Activated CD4-positive, CD25-positive, alpha-beta regulatory T cell treated with anti-CD3 and anti-CD28 coated beads, Interleukin-2, amount 50 U/mL, for 24 hours (primary cell): ENCODE measurements around the gene TACR2.

Source experiments
- ATAC-seq, 2 donors: fragments of 150-1000 bp; cut with Tn5 transposase; one replicate each; pipeline ENCODE4 v1.10.0; 2021; ENCODE audit warnings: mild to moderate bottlenecking in 1 of 2, moderate library complexity in 1 of 2

Gene TACR2

DNA sequence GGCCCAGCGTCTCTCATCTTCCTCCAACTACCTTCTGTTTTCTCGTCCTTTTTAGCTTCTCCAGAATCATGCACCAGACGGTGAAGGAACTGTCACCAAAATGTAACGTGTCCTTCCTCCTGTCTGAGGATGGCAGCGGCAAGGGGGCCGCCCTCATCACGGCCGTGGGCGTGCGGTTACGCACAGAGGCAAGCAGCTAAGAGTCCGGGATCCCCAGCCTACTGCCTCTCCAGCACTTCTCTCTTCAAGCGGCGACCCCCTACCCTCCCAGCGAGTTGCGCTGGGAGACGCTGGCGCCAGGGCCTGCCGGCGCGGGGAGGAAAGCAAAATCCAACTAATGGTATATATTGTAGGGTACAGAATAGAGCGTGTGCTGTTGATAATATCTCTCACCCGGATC, 15.8 kb downstream of the TACR2 start:
- no peak for ATAC-seq

DNA sequence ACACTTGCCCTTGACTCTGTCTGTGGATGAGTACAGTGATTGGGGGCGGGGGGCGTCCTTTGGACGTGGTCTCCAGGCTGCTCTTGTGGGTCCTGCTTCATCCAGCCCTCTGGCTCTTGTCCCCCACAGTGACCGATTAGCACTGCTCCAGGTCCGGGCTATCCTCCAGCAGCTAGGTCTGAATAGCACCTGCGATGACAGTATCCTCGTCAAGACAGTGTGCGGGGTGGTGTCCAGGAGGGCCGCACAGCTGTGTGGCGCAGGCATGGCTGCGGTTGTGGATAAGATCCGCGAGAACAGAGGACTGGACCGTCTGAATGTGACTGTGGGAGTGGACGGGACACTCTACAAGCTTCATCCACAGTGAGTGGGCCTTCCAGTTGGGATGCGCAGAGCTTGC, 18.3 kb downstream of the TACR2 start:
- ATAC-seq, result no peak

DNA sequence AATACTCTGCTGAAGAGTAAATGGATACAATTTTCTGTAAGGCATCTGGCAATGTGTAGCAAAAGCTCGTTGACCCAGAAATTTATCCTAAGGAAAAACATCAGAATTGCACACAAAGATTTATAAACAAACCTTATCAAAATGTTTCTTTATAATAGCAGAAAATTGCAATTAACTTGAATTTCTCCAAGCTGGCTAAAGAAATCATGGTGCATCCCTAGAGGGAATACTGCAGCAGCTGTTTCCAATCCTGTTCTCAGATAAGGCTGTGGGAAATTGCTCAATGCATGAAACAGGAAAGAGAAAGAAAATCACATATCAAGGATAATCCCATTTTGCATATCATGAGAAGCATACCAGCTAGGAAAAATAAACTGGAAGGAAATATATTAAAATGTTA, 18.7 kb downstream of the TACR2 start:
- no peak for ATAC-seq

DNA sequence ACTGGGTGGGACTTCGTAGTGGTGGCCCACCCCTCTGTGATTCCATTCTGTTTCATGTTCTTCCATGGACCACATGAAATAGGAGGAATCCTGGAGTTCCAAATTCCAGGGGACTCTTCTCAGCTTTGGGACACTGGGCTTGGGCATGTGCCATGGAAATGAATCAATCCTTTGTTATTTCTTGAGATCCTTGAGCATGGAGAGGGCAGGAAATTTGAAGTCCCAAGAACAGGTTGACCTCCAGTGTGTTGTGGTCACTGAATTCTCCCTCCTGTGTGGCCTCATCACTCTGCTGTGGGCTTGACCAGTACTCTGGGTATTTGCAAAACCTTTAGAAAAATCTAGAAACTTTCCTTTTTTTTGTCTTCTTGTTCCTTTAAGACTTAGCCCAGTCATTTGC, 22.7 kb downstream of the TACR2 start:
- ATAC-seq, result no peak

DNA sequence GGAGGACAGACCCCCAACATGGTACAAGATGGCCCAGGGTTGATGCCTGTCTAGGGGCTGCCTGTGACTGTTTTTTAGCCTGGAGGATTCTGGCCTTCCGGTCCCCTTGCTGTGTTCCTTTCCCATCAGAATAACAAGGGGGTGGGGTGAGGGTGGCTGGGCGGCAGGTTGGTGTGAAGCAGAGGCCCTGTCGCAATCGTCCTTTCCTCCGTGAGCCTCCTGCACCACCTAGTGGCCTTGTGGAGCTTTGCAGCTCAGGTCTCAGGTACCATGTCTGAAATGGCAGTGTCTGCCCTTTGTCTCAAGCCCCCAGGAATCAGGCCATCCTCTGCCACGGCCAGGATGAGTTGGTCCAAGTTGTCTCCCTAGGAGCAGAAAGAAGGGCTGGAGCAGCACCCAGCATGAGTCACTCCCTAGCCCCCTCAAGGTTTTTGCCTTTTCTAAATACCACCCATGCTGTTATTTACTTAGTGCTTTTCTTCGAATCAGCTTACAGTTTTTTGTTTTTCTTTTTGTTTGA, 24.2 kb downstream of the TACR2 start:
- peak; percentile 92 to 94 for ATAC-seq

DNA sequence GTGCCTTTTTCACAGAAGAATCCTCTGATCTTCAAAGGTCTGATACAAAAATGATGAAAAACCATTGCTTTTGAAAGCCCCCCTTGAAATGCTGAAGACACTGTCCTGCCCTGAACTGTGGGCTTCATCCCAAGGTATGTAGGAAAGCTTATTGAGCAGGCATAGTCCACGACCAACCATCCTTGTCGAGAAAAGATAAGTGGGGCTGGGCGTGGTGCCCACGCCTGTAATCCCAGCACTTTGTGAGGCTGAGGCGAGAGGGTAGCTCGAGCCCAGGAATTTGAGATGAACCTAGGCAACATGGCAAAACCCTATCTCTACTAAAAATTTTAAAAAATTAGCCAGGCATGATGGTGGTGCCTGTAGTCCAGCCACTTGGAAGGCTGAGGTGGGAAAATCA, 25.6 kb downstream of the TACR2 start:
- ATAC-seq, result no peak

DNA sequence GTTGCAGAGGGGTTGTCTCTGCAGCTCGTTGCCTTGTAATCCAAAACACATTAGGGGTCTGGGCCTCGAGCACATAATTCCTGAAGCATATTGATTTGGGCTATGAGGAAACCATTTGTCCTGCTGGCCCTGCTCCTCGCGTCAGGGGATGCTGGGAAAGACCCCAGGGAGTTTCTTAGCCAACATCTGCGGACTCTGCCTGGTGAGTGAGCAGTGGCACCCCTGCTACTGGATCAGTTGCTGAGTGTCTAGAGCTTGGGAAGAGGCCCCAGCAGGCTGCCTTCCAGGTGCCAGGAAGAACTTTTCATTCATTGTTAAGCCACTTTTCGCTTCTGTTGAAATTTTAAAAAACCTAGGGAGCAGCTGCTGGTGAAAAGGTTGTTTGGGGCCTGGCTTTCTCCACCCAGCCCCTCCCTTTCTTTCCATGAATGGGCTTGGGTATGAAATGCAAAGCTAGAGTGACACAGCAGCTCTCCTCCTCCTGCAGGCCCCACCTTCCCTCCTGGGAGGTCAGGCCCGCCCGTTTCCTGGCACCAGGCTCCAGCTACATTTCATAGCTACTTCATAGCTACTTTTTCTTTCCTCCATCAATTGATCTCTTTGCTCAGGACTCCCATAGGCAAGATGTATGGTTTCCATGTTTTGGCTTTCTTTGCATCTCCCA, 26.8 kb downstream of the TACR2 start:
- no peak for ATAC-seq

DNA sequence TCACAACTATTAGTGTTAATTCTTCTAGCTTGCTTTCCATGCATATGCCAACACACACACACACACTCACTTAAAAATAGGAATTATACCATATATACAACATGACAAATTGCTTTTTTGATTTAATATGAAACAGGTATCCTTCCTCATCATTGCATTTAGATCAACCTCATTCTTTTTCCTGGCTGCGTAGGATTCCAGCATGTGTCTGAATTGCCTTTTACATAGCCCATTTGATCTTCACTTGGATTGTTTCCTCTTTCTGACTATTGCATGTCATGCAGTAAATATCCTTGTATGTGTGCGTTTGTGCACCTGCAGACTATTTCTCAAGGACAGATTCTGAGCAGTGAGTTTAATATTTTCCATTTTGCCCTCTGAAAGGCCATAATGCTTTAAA, 28.2 kb downstream of the TACR2 start:
- no peak for ATAC-seq

DNA sequence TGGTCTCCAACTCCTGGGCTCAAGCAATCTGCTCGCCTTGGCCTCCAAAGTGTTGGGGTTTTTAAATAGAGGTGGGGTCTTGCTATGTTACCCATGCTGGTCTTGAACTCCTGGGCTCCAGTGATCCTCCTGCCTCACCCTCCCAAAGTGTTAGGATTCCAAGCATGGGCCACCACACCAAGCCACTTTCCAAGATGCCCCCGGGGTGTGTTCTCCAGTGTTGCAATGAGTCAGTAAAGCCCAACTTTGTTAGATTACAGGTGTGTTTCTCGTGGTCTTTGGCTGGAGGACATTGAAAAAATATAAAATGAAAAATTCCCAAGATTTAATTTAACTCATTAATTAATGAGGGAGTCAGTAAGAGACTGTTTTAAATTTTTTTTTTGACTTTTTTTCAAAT, 29.2 kb downstream of the TACR2 start:
- ATAC-seq, result no peak

DNA sequence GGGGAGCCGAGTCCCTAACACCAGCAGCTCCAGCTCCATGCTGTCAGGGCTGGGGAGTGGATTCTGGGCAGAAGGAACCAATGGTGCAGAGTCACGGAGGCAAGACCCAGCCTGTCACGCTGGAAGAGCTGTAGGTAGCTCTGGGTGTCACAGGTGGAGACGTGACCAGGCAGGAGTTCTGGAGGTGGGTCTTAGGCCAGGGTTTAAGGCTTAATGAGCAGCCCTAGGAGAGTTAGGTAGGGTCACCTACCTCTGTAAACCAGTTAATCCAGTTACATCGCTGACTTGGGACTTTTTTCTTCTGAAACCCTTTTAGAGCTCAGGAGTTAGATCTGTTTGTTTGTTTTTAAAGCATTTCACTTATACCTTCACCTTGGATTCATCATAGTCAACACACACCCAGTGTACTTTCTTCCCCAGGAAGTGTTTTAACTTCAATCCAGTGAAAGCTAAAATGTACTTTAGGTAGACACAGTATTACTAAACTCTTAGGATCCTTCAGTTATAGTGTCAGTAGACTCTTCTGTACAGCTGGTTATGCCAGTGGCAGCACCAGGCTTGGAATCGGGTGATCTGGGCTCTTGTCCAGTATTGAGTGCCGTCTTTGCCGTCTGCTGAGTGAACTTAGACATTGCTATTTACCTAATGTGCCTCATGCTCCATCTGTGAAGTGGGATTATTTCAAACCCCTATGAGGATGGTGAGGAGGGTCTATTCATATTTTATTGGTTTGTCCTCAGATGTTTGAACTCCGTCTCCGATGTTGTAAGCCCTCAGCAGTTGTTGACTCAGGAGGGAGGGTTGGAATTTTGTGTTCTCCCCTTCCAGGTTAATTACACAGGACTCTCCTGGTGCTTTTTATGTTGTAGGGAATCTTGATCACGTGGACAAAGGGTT, 31.0 kb downstream of the TACR2 start:
- ATAC-seq, result no peak

DNA sequence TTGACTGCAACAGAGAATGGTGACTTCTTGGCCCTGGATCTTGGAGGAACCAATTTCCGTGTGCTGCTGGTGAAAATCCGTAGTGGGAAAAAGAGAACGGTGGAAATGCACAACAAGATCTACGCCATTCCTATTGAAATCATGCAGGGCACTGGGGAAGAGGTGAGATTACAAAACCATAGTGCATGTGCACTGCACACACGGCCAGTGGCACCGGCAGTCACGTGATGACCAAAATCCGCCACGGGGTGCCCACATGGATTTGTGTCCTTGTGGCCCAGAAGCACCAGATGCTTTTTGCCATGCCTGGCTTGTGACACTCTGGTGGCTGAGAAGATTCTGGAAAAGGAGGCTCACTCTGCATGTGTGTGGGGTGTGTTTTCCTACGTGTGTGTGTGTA, 32.4 kb downstream of the TACR2 start:
- no peak for ATAC-seq

DNA sequence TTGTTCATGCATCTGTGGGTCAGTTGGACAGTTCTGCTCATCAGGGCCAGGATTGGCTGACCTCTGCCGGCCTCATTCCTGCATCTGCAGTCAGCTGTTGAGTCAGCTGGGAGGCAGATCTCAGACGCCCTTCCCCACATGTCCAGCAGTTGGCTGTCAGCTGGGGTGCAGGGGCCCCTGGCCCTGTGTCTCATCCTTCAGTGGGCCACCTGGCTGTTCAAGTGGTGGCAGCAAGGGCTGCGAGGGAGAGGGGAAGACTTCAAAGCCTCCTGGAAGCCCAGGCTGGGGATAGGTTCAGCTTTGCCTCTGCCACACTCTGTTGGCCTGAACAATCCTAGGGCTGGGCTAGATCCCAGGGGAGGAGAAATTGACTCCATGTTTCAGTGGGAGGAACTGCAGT, 33.2 kb downstream of the TACR2 start:
- ATAC-seq, result no peak

DNA sequence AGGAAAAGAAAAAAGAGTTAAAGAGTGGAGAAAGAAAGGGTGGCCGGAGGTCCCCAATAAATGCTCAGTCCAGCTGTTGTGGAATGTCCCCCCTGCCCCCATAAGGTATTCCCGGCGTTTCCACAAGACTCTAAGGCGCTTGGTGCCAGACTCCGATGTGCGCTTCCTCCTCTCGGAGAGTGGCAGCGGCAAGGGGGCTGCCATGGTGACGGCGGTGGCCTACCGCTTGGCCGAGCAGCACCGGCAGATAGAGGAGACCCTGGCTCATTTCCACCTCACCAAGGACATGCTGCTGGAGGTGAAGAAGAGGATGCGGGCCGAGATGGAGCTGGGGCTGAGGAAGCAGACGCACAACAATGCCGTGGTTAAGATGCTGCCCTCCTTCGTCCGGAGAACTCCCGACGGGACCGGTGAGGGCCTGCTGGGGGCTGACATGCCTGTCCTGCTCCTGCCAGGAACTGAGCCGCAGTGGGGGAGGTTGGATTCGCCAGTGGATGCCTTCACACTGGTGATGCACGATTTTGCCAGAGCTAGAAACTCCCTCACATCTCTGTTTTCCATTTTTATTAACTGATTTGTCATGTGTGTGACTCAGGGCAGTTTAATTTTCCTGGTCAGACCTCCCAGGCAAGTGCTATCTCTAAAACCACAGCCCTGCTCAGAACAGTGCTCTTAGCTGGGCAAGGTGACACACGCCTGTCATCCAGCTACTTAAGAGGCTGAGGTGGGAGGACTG, 34.2 kb downstream of the TACR2 start:
- no peak for ATAC-seq

DNA sequence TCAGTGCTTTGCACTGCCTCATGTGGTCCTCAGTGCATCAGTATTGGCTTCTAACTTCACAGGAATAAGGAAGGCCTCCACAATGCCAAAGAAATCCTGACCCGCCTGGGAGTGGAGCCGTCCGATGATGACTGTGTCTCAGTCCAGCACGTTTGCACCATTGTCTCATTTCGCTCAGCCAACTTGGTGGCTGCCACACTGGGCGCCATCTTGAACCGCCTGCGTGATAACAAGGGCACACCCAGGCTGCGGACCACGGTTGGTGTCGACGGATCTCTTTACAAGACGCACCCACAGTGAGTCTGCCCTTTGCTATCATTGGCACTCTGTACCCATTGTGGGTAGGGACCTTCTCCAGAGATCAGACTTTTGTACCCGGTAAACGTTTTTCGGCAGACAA, 36.9 kb downstream of the TACR2 start:
- ATAC-seq, result no peak

DNA sequence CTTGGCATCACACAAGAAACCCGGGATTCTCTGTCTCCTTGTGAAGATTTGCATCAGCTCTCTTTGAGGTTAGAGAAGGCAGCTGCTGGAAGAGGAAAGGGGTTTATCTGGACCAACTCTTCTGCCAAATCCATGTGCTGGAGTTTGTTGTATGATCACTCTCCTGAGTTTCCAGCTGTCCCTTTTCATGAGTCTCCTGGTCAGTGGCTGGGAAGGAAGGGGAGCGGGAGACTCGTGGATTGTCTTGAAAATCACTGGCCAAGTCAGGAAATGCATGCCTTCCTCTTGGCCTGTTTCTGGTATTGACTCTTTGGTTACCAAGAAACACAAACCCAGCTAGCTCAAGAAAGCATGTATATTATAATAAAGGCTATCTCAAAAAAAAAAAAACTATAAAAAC, 38.8 kb downstream of the TACR2 start:
- ATAC-seq, result no peak

DNA sequence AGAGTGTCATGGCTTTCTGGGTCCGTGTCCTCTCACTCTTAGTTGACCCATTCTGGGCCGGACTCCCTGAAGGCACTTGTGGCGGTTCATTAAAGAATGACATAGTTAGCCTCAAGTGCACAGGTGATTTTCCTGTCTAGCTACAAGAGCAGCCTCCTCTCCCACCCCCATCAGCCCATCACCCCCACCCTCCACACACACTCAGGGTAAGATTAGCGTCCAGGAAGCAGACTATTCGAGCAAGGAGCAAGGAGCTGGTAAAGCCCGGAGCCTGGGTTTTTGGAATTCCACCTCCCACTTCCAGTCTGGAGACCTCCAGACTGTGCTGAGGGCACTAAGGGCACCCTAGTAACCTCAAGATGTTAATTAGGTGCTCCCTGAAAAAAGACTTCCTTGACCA, 39.5 kb downstream of the TACR2 start:
- ATAC-seq, result no peak

DNA sequence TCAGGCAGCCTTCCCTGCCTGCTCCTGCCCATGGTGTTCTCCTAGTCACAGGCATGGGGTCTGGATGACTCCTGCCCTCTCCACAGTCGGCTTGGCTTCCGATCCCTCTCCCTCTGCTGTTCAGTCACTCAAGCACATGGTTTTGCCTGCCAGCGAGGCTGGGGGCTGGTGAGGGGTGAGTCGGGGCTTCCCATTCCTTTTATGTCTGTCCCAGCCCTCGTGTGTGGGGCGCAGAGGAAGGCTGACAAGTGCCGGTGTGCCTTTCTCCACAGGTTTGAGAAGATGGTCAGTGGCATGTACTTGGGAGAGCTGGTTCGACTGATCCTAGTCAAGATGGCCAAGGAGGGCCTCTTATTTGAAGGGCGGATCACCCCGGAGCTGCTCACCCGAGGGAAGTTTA, 40.1 kb downstream of the TACR2 start:
- ATAC-seq, result no peak

DNA sequence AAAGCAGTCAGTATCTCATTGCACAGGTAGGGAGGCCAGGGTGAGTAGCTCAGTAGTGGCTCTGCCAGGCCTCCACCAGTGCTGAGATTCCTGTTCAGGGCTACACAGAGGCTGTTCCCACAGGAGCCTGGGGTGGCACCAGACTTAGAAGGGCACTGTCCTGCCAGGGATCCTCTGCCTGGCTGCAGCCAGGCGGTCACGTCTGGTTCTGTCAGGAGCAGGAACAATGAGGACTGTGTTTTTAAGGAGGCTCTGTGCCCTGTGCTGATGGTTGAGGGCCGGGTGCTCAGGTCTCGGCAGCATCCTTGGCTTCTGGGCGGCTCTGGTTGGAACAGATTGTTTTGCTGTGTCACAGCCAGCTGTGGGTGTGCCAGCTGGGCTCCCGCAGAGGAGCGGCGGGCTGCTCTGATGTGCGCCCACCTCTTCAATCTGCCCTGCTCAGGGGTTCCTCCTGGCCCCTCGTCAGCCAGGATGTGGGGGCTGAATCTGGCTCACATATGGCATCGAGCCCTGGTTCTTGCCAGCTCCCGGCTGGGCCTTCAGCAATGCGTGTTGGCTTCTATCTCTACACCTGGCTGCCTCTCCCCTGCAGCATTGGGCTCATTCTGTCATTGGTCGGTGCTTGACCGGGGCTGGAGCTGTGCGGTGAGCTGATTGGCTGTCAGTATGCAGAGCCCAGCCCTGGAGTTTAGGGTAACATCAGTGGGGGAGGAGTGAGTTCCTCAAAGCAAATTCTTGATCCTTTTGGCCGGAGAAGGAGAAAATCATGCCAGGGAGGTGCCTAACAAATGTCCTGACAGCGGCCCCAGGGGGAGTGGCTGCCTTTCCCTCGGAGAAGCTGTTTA, 41.2 kb downstream of the TACR2 start:
- no peak for ATAC-seq

DNA sequence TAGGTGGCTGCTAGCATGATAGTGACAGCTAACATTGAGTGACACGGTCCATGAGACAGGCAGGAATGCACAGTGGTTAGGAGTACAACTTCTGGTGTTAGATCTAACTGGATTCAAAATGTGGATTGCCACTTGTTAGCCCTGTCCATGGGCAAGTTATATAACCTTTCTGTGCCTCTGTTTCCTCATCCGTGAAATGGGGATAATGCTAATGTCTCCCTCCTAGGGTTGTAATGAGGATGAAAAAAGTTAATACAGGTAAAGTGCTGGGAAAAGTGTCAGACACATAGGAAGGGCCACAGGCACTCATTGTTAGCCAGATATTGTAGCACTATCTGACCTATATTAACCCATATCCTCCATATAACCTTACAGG, 41.8 kb downstream of the TACR2 start:
- ATAC-seq, result no peak

DNA sequence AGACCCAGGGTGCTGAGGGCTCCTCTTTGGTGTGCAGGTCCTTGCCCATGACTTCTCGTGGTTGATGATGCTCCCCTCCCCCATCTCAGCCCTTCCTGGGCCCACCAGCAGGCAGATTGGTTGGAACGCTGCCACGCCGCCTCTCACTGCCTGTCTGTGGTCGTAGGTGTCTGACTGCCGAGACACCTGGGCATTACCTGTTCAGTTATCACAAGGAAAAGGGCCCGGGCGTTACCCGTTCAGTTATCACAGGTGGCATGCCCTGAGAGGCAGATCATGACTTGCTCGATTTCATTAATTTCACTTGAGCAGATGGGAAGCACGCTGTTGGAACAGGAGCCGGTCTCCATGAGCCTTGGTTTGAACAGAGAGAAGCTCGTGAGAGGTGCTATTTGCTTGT, 42.5 kb downstream of the TACR2 start:
- ATAC-seq, result no peak

DNA sequence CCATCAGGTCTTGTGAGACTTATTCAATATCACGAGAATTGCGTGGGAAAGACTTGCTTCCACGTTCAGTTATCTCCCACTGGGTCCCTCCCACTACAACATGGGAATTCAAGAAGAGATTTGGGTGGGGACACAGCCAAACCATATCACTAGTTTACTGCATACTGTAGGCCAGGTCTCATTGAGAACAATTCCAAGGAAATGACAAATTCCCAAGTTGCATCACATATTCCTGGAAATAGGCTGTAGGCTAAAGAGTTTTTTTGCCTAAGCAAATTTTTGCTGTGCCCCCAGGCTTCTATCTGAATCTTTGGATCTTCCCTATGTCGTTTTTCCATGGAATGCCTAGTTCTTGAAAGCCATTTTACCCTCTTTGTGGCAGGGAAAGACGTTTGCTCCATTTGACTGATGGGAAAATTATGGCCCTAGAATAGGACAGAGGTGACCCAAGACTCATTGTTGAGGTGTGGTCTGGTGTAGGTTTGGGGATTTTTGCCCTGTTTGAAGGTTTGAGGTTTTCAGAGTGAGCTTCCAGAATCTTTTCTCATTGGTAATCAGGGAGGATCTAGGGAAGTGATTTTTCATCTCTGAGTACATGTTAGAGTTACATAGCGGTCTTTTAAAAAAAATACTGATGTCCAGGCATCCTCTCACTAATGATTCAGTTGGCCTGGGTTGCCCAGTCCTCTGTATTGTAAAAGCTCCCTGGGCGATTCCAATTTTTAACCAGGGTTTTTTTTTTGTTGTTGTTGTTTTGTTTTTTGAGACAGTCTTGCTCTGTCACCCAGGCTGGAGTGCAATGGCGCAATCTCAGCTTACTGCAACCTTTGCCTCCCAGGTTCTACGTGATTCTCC, 44.4 kb downstream of the TACR2 start:
- ATAC-seq, result no peak

DNA sequence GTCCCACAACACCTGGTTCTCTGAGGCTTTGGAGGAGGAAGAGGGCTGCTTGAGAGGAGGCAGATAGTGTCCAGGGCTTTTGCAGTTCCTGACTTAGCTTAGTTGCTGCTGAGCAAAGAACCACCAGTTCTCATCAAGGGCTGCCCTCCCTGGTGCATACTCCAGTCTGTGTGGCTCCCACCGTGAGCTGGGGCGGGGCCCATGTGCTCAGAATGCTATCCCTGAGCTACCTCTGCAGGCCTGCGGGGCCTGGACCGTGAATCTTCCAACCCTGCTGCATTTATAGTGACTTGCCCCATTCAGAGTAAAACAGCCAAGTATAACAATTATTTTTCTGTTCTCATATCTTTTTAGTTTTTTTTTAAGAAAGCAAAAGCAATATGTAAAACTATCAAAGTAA, 49.2 kb downstream of the TACR2 start:
- no peak for ATAC-seq
